GM18498 (cell line): ENCODE results near the gene EIF4E3.

Experiments used
- ATAC-seq: cut with Tn5 transposase; IDR thresholded peaks from one replicate; pipeline ENCODE4 v1.9.1; 2021; ENCODE audit warnings: mild to moderate bottlenecking, moderate library complexity; ENCODE audit not compliant: unreplicated experiment

EIF4E3 gene

DNA sequence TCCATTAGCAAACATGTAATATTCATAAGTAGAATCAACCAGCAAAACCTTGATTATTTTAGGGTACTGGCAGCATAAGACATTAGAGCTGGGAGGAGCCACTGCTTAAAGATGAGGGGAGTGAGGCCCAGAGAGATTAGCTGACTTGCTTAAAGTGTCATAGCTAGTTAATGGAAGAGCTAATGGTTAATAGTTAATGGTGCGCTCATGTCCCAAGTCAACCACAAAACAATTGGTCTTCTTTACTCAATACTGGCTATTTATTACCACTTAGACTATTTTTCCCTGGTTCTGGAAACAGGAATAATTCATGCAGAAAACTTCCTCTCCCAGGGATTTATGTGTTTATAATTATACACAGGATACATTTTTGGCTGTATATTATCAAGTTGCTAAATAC, 33.1 kb downstream of the EIF4E3 start:
- ATAC-seq, result no peak

DNA sequence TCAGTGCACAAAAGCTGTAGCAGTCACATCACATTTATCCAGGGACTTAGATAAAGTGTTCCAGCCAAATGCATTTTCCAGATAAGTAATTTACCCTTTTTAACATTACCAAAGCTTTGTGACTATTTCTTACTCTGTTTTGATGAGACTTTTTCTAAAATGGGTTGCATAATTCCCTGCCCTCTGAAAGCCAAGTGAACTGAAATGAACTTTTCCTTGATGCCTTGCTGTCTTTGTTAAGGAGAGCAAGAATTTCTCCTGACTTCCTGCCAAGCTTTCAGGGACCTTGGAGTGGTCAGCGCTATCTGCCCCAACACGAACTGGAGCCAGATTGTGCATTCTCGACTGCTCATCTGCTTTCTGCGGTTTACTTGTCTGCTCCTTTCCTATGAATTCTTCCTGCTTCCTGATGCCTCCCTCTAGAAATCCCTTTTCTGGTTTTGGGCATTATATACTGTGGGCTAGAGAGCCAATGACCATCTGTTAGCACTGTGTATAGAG, 34.8 kb downstream of the EIF4E3 start:
- no peak for ATAC-seq

DNA sequence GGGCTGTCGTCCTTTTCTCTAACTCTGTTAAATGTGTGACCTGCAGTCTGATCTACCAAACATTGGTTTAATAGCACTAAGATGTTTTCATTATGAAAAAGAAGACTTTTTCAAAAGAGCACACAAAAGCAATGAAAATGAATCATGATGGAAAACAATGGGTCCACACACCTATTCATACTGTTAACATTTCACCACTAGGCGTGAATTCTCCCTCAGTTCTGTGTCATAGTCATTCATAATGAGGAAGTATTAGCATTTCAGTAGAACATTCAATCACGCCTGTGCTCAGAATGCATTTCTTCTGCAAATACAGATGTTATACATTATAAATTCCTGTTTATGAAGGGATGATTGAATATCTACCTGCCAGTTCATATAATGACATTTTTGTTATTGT, 35.9 kb downstream of the EIF4E3 start:
- no peak for ATAC-seq

DNA sequence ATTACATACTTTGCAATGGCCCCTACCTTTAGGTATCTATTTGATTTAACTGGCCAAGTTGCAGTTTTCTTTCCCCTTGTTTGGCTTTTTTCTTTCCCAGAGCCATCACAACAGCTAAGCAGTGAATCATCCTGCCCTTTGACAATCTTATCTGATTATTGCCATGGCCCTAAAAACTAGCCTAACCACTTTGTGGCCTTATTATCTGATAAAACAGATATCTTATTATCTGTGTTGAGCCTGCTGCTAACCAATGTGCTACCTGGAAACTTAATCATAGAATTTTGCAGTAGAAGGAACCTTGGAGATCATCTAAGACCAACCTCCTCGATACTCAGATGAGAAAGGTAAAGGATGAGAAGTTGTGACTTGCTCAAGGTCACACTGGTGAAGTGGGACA, 37.1 kb downstream of the EIF4E3 start:
- no peak for ATAC-seq

DNA sequence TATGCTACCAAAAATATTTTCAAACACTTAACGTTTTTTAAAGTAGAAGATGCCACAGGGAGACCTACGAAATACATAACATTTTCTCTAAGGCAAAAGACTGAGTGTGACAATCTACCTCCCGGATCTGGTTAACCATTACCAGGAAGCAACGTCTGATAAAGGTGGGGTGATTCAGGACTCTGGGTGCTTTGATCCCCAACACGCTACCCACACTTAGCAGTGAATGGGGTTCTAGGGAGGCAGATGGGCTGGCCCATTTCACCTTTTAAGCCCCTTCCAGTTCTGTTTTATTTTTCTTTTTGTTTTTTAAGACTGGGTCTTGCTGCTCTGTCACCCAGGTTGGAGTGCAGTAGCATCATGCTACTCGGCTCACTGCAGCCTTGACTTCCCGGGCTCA, 39.5 kb downstream of the EIF4E3 start:
- no peak for ATAC-seq

DNA sequence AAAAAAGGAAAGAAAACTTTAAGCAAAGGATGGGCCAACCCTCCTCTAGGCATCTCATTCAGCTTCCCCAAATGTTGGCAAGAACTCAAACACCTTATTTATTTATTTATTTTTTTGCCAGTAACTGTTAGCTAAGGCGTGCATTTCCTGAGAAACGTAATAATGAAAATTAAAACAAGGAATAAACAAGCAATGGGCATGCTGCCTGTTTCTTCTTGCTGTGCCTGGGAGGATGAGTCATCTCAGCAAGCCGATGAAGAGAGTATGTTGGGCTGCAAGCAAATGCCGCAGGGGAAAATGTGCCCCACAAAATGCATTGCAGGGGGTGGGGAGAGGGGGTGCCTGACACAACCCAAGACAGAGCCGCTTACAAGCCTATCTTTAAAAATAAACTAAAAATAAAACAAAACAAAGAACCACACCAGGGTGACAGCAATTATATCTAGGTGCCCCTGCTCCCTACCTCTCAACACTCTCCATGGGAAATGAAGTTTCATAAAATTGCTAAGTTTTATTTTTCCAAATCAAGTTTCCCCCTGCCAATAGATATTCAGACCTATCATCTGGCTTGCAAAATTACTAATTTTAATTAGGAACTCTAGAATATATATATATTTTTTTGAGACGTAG, 40.3 kb downstream of the EIF4E3 start:
- ATAC-seq, result no peak

DNA sequence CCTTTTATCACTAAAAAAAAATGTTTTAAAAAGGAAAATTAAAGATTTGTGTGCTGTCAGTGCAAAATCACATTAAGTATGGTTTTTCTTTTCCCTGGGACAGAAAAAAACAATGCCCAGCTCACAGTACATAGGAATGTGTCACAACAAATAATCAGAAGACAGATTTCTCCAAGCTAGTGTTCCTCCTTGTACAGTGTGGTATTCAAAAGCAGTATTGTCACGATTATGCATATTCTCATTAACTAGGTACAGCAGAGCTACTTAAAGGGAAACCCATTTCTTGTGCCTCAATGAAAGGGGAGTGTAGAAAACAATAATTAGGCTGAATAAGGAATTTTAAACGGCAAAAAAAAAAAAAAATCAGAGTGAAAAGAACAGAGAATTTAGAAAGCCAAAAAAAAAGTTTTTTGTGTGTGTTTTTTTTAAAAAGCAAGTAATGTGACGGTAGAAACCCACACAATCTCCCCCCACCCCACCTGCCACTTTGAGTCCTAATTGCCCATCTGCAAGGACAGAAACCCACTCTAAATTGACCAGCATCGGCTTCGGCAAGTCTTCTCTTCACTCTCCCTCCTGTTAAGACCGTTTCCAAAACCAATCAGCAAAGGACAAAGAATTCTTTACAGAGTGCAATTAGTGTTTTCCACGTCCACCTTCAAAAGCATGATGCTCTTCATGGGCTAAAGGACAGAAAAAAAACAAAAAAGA, 41.0 kb downstream of the EIF4E3 start:
- no peak for ATAC-seq

DNA sequence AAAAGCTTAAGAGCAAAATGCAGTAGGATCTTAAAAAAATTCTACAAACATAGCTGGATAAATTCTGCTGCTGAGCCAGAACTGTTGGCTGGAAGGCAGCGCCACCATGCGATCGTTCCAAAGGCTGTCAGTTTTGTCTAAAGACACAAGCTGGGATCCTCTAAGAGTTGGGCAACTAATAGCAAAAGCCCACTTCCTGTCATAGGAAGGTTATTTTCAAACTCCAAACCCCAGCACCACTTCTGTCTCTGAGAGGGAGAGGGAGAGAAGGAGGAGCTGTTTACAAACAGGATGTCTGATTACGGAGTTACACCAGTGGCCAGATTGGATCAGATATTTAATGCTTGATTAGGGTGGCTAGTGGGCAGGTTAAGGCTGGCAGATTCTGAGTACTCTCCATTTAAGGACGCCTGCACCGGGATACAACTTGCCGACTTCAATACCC, 44.0 kb downstream of the EIF4E3 start:
- ATAC-seq, result no peak

DNA sequence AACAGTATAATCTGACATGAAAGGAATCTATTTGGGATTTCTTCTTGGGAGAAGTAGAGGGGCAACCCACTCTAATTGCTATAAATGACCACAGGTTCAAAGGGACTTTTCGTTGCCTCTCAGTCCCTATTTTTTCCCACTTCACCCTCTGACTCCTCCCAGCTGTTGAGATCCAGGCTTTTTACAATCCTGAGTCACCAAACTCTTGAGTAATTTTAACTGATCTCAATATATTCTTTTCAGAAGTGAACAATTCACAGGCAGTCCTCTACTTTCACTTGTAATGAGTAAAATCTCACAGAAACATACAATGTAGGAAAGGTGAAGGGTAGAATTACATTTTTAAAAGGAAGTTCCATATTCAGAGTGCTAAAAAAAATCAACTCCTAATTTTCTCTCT, 44.6 kb downstream of the EIF4E3 start:
- ATAC-seq, result no peak

DNA sequence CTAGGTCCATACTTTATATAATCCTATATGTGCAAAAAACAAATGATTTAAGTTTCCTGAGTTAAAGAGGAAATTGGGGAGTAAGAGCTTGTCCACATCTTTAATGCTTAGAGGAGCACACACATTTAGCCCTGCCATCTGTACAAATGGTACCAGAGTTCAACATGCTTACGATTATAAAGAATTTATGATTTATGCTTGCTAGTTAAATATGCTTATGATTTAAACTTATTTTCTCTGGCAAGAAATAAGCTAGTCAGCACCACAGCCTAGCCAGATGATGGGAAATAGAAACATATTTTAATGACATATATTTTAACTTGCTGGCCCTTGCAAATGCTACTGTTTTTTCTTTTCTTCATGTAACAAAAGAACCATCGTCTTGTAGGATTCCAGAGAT, 48.3 kb downstream of the EIF4E3 start:
- ATAC-seq, result no peak

DNA sequence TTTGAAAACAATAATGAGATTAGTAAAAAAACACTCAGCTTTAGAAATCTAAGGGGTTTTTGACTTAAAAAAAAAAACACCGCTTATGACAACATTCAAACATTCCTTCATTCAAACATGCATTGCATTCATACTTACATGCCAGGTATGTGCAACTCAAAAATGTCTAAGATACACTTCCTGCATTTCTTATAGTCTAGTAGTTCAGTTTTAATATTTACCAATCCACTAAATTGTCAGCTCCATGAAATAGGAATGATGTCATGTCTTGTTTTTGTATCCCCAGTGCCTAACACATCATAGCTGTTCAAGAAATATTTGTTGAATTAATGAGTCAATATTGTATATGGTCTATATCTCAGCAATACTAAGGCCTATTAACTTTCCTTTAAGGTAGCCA, 51.7 kb downstream of the EIF4E3 start:
- no peak for ATAC-seq

DNA sequence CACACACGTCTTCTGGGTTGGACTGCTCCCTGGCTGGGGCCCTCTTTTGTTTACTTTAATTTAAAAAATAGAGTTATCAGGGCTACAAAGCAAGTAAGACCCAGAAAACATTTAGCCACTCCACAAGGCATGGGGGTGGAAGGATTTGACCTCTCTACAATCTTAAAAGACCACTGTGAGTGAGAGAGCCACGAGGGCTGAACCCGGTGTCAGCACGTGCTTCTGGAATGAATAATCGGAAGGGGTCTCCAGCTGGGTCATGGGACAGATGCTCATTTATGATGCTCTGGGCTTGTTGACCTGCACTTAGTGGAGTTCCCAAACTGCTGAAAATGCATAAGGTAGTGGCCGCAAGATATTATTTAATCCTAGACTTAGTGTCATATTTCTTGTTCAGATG, 52.4 kb downstream of the EIF4E3 start:
- no peak for ATAC-seq

DNA sequence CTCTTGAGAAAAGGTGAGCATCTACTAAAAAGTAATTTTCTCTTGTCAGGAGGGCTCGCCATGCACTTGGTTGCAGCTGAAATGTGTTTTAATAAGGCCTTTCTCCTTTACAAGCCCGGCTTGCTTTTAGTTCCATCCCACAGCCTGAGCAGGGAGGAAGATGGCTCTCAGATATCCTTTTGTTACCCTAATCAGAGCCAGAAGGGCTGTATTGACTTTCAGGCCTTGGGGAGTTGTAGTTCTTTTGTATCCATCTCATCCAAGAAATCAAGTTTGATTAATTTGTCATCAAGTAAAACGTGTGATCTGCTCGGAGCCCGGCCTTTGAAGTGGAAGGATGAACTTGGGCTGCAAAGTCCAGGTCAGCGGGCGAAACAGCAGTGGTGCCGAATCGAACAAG, 52.9 kb downstream of the EIF4E3 start:
- ATAC-seq, result no peak

DNA sequence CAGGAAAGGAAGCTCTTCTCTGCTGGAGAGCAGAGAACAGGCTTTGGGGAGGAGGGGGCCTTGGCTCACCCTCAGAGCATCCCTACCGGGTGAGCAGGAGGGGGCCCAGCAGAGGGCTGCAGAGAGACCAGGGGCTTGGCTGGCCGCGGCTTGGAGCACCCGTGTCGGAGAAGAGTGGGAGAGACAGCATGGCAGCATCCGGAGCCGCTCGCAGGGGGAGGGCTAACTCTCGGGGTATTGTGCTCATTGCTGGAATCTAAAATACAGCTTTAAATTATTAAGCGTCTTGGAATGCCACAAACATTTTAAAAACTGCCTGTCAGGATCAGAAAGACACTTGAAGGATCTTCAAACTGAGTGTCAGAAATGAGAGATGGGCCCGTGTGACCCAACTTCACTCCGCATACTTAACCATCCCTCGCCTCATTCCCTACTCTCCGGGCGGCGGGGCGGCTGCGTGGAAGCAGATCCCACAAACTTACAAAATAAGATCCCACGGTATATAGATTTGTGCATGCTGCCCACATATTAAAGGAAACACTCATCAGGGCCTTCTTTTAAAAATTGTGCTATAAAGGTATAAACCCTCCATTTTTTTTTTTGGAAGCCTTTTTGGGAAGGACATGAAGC, 53.9 kb downstream of the EIF4E3 start:
- no peak for ATAC-seq

DNA sequence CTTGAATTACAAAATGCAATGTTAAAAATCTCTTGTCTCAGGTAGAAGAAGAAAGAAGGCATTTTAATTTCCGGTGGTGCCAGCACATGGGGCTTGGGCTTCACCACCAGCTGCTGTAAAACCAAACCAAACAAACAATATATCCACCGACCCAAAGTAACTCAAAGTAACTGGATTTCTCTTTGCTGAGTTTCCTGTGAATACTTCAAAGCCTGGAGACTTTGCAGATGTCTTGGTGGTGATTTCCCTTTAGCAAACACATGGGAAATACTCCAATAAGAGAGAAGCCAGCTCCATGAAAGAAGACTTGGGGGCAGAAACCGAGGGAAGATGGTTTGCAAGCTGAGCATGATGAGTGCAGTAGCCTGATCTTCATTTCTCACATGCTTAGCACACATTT, 62.6 kb downstream of the EIF4E3 start:
- no peak for ATAC-seq

DNA sequence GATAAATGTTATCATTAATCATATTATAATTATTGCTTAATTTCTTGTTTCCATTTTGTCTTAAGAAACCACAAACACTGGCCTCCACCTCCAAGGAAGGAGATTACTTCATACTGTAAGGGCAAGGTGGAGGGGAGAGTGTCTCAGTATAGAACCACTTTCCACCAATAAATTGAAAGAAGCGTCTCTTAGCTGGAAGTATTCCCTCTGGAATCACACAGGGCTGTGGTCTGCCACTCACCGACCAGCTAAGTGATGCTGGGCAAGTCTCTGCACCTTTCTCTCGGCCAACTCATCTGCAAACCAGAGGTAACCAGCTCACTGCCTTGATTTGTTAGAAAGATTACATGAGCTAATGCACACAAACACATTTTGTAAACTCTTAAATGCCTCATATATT, 63.1 kb downstream of the EIF4E3 start:
- no peak for ATAC-seq

DNA sequence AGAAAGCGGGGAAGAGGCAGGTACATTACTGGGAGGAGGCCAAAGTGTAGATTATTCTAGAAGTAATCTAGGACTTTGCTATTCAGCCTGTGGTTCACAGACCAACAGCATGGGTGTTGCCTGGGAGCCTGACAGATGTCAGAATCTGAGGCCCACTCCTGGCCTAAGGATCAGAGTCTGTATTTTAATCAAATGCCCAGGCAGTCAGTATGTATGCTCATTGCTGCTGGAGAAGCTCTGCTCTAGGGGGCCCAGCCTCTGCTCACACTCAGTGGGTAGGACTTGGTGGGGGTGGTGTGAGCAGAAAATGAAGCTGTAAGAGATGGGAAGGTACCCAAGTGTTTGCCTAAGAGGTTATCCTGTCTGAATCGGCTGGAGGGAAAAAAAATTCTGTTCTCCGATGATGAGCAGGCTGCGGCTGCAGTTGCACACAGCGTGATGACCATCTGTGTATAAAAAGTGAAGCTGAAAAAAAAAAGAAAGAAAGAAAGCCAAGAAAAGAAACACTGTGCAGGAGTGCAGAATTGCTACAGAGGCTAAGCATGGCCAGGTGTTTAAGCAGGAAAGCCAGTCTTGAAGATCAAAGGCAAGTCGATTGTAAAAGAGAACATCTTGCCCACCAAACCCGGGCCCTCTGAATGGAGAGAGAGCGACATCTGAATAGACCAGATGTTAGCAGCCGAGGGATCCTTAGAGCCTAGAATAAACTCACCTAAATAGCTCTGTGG, 65.2 kb downstream of the EIF4E3 start:
- no peak for ATAC-seq

DNA sequence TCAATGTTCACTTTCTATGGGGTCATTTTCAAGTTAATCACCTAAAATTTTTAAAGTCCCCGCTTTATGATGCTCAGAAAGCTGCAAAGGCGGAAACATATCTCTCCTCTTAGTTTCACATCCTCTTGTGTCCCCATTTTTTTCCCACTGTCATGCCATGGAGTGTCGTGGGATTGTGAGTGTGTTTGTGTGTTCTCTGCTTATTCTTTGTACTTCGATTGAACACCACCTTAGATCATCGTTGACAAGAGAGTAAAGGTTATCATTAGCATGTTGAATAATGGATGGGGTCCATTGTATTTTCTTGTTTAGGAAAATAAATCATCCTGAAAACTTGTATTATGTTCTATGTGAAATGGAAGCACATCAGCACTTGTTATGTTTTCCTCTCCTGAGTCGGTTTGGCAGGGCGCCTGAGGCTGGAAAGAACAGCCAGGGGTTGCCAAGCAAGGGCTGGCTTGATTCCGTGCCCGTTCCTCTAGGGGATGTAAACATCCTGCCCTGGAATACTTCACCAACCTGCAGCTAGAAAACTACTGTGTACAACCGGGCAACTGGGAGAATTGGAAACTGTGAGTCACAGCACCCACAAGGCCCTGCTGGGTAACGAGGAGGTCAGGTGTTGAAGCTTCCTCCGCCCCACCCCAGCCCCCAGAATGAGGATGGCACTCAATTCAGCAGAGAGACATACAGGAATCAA, 67.2 kb downstream of the EIF4E3 start:
- ATAC-seq, result no peak

DNA sequence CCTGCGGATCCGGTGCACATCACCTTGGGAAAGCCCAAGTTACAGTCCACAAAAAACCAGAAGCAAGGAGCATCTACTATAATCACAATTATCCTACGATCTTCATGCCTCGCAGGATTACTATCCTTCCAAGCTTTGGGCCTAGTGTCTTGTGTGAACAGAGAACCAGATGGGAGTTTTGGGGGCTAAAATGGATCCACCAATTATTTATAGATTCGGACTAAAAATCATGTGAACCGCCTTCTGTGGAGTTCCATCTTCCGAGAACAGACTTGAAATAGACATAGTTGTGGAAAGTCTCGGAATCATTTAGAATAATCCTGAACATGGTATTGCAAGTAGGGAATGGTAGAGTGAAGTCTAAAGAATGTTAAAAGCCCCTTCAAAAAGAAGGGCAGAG, 70.1 kb downstream of the EIF4E3 start:
- ATAC-seq, result no peak

DNA sequence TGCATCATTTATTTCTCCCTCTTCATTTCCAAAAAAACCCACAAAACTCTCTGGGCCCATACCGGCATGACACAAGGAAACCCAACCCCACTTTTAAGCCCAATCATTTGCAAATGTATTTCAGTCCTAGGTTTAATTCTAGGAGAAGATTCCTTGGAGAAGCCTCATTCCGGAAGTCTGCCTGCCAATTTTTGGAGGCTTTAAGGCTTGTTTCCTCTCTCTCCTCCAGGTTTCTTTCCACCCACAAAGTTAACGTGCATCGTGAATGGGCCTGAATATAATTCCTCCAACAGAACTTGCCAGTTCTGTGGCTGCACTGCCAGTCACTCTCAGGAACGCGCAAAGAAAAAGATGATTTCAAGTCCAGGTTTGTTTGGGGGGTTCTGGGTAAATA, 71.8 kb downstream of the EIF4E3 start:
- no peak for ATAC-seq
